ENCODE data around the gene MAP2K1. TPM values are rescaled to one million over a fixed set of nuclear protein-coding genes. Genes with fewer than 3 reads are reported as not detected.

The MAP2K1 gene
- total RNA-seq, 1 experiment from 2014 or later, result 56.8 TPM

DNA sequence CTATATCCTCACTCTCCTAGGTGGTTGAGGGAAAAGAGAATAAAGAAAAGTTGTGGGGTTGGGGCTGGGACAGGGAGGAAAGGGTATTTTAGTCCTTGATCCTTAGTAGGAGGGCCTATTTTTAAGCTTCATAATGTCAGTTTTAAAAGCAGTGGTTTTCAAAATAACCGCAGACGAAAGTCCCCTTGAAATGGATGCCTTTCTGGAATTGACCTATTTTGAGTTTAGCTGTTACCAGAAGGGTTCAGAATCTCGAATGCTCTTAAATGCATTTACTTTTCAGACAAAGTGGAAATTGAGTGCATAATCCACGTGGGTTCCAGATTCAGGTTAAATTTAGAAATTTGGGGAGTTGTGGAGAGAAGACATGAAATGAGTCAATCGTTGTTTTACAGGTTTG lies 16.6 kb downstream of the MAP2K1 start:
- TF ChIP-seq, protein P1, sequence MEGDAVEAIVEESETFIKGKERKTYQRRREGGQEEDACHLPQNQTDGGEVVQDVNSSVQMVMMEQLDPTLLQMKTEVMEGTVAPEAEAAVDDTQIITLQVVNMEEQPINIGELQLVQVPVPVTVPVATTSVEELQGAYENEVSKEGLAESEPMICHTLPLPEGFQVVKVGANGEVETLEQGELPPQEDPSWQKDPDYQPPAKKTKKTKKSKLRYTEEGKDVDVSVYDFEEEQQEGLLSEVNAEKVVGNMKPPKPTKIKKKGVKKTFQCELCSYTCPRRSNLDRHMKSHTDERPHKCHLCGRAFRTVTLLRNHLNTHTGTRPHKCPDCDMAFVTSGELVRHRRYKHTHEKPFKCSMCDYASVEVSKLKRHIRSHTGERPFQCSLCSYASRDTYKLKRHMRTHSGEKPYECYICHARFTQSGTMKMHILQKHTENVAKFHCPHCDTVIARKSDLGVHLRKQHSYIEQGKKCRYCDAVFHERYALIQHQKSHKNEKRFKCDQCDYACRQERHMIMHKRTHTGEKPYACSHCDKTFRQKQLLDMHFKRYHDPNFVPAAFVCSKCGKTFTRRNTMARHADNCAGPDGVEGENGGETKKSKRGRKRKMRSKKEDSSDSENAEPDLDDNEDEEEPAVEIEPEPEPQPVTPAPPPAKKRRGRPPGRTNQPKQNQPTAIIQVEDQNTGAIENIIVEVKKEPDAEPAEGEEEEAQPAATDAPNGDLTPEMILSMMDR (conservative IDR thresholded peaks at IDR 0.05; ENCODE audit: low read depth, low read length), result no peak
- no peak for TF ChIP-seq EZH2 (IDR thresholded peaks at IDR 0.05; ENCODE audit: borderline replicate concordance, low read depth, low read length, poor library complexity, severe bottlenecking)
- H3K4me3 ChIP-seq (ENCODE audit: low read depth, low read length, poor library complexity, severe bottlenecking), result no peak overlapping the region
- H3K9me3 ChIP-seq (ENCODE audit: low read depth, low read length, poor library complexity, severe bottlenecking), result no peaks in the 10 kb centered on the region
- H3K27me3 ChIP-seq (replicated peaks; ENCODE audit: insufficient read depth, low read depth, low read length, poor library complexity), result no peaks in the 10 kb centered on the region
- intact Hi-C loops (cut with micrococcal nuclease; ENCODE audit: unreplicated experiment), result no loop called here
- H3K36me3 ChIP-seq (ENCODE audit: insufficient read depth, low read length, poor library complexity, severe bottlenecking), result no peaks in the 10 kb centered on the region
- no TSS peak for BruUV-seq (replicated peaks)
- H3K27ac ChIP-seq (ENCODE audit: low read depth, low read length, poor library complexity, severe bottlenecking), result no peak overlapping the region
- peaks cover 30% of the 10 kb centered on the region for H3K4me1 ChIP-seq (ENCODE audit: insufficient read depth, low read length, poor library complexity, severe bottlenecking)
- ChIA-PET POLR2A (ENCODE audit: low non-redundant PET) (no interaction called here), CTCF (no interaction called here)
- DNase-seq (ENCODE audit: low spot score), result no peak

DNA sequence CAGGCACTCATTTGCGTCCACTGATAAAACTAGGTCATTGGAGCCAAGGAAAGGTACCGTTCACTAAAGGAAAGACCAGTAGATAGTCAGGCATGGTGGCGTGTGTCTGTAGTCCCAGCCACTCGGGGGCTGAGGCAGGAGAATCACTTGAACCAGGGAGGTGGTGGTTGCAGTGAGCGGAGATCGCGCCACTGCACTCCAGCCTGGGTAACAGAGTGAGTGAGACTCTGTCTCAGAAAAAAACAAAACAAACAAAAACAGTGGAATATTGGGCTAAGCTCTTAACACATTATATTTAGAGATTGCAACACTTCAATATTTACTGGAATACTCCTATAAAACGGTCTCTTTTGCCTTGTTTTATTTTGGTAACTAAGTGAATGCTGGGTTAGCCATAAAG lies 17.4 kb downstream of the MAP2K1 start:
- no TSS peak for BruUV-seq (replicated peaks)
- Histone ChIP-seq H3K4me1 (ENCODE audit: insufficient read depth, low read length, poor library complexity, severe bottlenecking) (peaks cover 35% of the 10 kb centered on the region), H3K27me3 (replicated peaks; ENCODE audit: insufficient read depth, low read depth, low read length, poor library complexity) (no peaks in the 10 kb centered on the region), H3K27ac (ENCODE audit: low read depth, low read length, poor library complexity, severe bottlenecking) (no peak overlapping the region), H3K9me3 (ENCODE audit: low read depth, low read length, poor library complexity, severe bottlenecking) (no peaks in the 10 kb centered on the region), H3K36me3 (ENCODE audit: insufficient read depth, low read length, poor library complexity, severe bottlenecking) (no peaks in the 10 kb centered on the region), H3K4me3 (ENCODE audit: low read depth, low read length, poor library complexity, severe bottlenecking) (no peak overlapping the region)
- ChIA-PET POLR2A (ENCODE audit: low non-redundant PET) (no interaction called here), CTCF (no interaction called here)
- intact Hi-C loops (cut with micrococcal nuclease; ENCODE audit: unreplicated experiment), result no loop called here
- no peak for DNase-seq (ENCODE audit: low spot score)
- TF ChIP-seq EZH2 (IDR thresholded peaks at IDR 0.05; ENCODE audit: borderline replicate concordance, low read depth, low read length, poor library complexity, severe bottlenecking), result no peak
- TF ChIP-seq, protein P1 (conservative IDR thresholded peaks at IDR 0.05; ENCODE audit: low read depth, low read length), result no peak

DNA sequence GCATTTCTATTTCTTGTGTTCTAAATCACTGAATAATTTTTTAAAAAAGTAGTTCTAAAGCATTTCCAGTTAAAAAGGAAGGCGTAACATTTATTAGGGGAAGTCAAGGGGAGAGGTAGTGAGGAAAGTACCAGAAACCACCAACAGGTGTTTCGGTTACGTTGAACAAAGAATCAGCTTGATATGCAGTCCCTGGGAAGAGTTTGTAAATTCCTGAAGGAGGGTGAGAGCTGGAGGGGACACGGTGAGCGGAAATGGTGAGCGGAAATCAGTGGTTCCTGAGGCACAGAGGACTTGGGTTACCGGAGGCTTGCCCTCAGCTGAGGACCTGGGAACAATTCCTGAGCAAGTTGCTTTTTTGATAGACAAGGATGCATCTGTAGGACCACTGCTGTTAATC lies 17.8 kb downstream of the MAP2K1 start:
- Histone ChIP-seq H3K4me3 (ENCODE audit: low read depth, low read length, poor library complexity, severe bottlenecking) (no peak overlapping the region), H3K27me3 (replicated peaks; ENCODE audit: insufficient read depth, low read depth, low read length, poor library complexity) (no peaks in the 10 kb centered on the region), H3K36me3 (ENCODE audit: insufficient read depth, low read length, poor library complexity, severe bottlenecking) (no peaks in the 10 kb centered on the region), H3K4me1 (ENCODE audit: insufficient read depth, low read length, poor library complexity, severe bottlenecking) (peaks cover 39% of the 10 kb centered on the region), H3K27ac (ENCODE audit: low read depth, low read length, poor library complexity, severe bottlenecking) (no peak overlapping the region), H3K9me3 (ENCODE audit: low read depth, low read length, poor library complexity, severe bottlenecking) (no peaks in the 10 kb centered on the region)
- no peak for DNase-seq (ENCODE audit: low spot score)
- no TSS peak for BruUV-seq (replicated peaks)
- ChIA-PET CTCF (no interaction called here), POLR2A (ENCODE audit: low non-redundant PET) (no interaction called here)
- intact Hi-C loops (cut with micrococcal nuclease; ENCODE audit: unreplicated experiment), result no loop called here
- no peak for TF ChIP-seq EZH2 (IDR thresholded peaks at IDR 0.05; ENCODE audit: borderline replicate concordance, low read depth, low read length, poor library complexity, severe bottlenecking)
- TF ChIP-seq, protein P1 (conservative IDR thresholded peaks at IDR 0.05; ENCODE audit: low read depth, low read length), result no peak

All from A673 (cell line).